GM23338 (cell line): ENCODE measurements around the gene ACSL4. TPM values are rescaled to one million over a fixed set of nuclear protein-coding genes. Genes with fewer than 3 reads are reported as not detected.
"Not testable (repeated sequence)": the region's sequence is repeated elsewhere in the genome, so short reads cannot be mapped to it uniquely, and the experiment has no call there.

Experiments
- ATAC-seq: fragments of 200-7000 bp; cut with Tn5 transposase; 3 replicates; pipeline ENCODE4 v1.9.1; 2020
- DNase-seq: peaks from one replicate; pipeline ENCODE4 v3.0.0-alpha.2; 2015; ENCODE audit warnings: low spot score
- H2AFZ ChIP-seq: fragments of 200-600 bp; sonication (generic); 2 replicates; pipeline ENCODE4 v1.8.0; 2016; ENCODE audit warnings: antibody characterized with exemption, mild to moderate bottlenecking, moderate library complexity
- H3F3A ChIP-seq: fragments of 200-600 bp; sonication (generic); replicated peaks from 2 replicates; pipeline ENCODE4 v1.8.0; 2017; ENCODE audit warnings: antibody characterized with exemption, mixed run types, low read depth
- H3K27ac ChIP-seq: fragments of 200-600 bp; sonication (generic); 2 replicates; pipeline ENCODE4 v1.6.1; 2016; ENCODE audit warnings: low read depth
- H3K27me3 ChIP-seq: fragments of 200-600 bp; sonication (generic); 2 replicates; pipeline ENCODE4 v1.8.0; 2016; ENCODE audit warnings: mild to moderate bottlenecking, mixed run types, moderate library complexity; ENCODE audit not compliant: insufficient read depth
- H3K36me3 ChIP-seq: fragments of 200-600 bp; sonication (generic); 2 replicates; pipeline ENCODE4 v1.8.0; 2016; ENCODE audit warnings: mild to moderate bottlenecking; ENCODE audit not compliant: insufficient read depth
- H3K4me1 ChIP-seq: fragments of 200-600 bp; sonication (generic); 2 replicates; pipeline ENCODE4 v1.8.0; 2016; ENCODE audit warnings: mild to moderate bottlenecking, moderate library complexity; ENCODE audit not compliant: insufficient read depth
- H3K4me2 ChIP-seq: fragments of 200-600 bp; sonication (generic); 2 replicates; pipeline ENCODE4 v1.7.1; 2017; ENCODE audit warnings: mixed run types
- H3K4me3 ChIP-seq: fragments of 200-600 bp; sonication (generic); 2 replicates; pipeline ENCODE4 v1.6.1; 2016; ENCODE audit warnings: mixed run types
- H3K79me2 ChIP-seq: fragments of 200-600 bp; sonication (generic); replicated peaks from 2 replicates; pipeline ENCODE4 v1.8.0; 2017; ENCODE audit warnings: mild to moderate bottlenecking; ENCODE audit not compliant: insufficient read depth
- H3K9me2 ChIP-seq: fragments of 200-600 bp; sonication (generic); 2 replicates; pipeline ENCODE4 v1.8.0; 2017; ENCODE audit not compliant: insufficient read depth
- H4K20me1 ChIP-seq: fragments of 200-600 bp; sonication (generic); replicated peaks from 2 replicates; pipeline ENCODE4 v1.8.0; 2017; ENCODE audit warnings: mild to moderate bottlenecking; ENCODE audit not compliant: insufficient read depth
- H3K27ac Mint-ChIP-seq: 2 replicates; pipeline ENCODE4 v1.8.0; 2020; ENCODE audit warnings: inconsistent platforms, mild to moderate bottlenecking, moderate library complexity, mixed read lengths
- H3K27me3 Mint-ChIP-seq: 3 replicates; pipeline ENCODE4 v1.8.0; 2022; ENCODE audit warnings: low read depth, mild to moderate bottlenecking, moderate library complexity, mixed read lengths, inconsistent platforms; ENCODE audit not compliant: insufficient read depth, poor library complexity
- H3K36me3 Mint-ChIP-seq: 3 replicates; pipeline ENCODE4 v1.8.0; 2021; ENCODE audit warnings: low read depth, mild to moderate bottlenecking, inconsistent platforms, moderate library complexity, mixed read lengths
- H3K4me1 Mint-ChIP-seq: 3 replicates; pipeline ENCODE4 v1.8.0; 2020; ENCODE audit warnings: mild to moderate bottlenecking, inconsistent platforms, mixed read lengths
- H3K4me3 Mint-ChIP-seq: 3 replicates; pipeline ENCODE4 v1.8.0; 2021; ENCODE audit warnings: moderate library complexity, mild to moderate bottlenecking, inconsistent platforms, mixed read lengths
- H3K9me3 Mint-ChIP-seq: 3 replicates; pipeline ENCODE4 v1.8.0; 2020; ENCODE audit warnings: moderate library complexity, mild to moderate bottlenecking, inconsistent platforms, mixed read lengths
- EZH2phosphoT487 ChIP-seq: fragments of 200-600 bp; sonication (generic); IDR thresholded peaks from one replicate; pipeline ENCODE4 v1.8.1; 2018; ENCODE audit warnings: antibody characterized with exemption; ENCODE audit not compliant: unreplicated experiment
- JUNB ChIP-seq: IDR thresholded peaks from one replicate; pipeline ENCODE4 v1.6.1; 2016; ENCODE audit warnings: antibody characterized with exemption; ENCODE audit not compliant: unreplicated experiment
- NANOG ChIP-seq: IDR thresholded peaks from 2 replicates; pipeline ENCODE4 v1.6.1; 2016; ENCODE audit warnings: antibody characterized with exemption, borderline replicate concordance
- STAT1 ChIP-seq: IDR thresholded peaks from one replicate; pipeline ENCODE4 v1.6.1; 2016; ENCODE audit warnings: antibody characterized with exemption; ENCODE audit not compliant: unreplicated experiment
- ZNF114 ChIP-seq: fragments of 250-450 bp; sonication (Bioruptor Pico); IDR thresholded peaks from 2 replicates; pipeline ENCODE4 v1.5.0; 2020; ENCODE audit warnings: mild to moderate bottlenecking, moderate library complexity
- polyA plus RNA-seq: library from polyadenylated mRNA; unstranded; fragments of >200 nt; fragmentation: Nextera tagmentation; extraction: Ambion mirVana; gene quantifications from 2 replicates; pipeline ENCODE4 v1.2.1, GENCODE V29; 2016
- total RNA-seq: library from RNA; depleted of rRNA; stranded (reverse); fragments of >200 nt; shearing (Covaris generic); gene quantifications from 2 replicates; pipeline ENCODE4 v1.2.3, GENCODE V29; 2014
- TF ChIP-seq, protein P1 (sequence below): fragments of 250-450 bp; sonication (Bioruptor Pico); IDR thresholded peaks from 2 replicates; pipeline ENCODE4 v1.5.0; 2020; ENCODE audit warnings: mild to moderate bottlenecking, moderate library complexity

Gene ACSL4
- total and polyA plus RNA-seq, 2 experiments from 2014 or later: 17.8 to 76.3 TPM

DNA sequence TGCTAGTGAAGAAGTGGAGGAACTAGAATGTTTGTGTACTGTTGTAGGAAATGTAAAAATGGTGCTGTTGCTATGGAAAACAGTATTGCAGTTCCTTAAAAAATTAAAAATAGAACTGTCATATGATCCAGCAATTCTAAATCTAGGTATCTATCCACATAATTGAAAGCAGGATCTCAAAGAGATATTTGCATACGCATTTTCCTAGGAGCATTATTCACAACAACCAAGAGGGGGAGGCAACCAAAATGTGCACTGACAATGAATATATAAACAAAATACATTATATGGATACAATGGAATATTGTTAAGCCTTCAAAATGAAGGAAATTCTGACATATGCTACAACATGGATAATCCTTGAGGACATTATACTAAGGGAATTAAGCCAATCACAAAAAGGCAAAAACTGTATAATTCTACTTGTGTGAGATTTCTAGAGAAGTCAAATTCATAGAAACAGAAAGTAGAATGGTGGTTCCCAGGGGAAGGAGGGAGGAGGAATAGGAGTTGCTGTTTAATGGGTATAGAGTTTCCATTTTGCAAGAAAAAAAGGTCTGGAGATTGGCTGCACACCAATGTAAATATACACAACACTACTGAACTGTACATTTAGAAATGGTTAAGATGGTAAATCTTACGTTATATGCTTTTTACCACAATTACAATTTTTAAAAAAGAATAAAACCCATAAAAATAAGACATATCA lies 72.5 kb downstream of the ACSL4 start (continued):
- TF ChIP-seq, protein P1, sequence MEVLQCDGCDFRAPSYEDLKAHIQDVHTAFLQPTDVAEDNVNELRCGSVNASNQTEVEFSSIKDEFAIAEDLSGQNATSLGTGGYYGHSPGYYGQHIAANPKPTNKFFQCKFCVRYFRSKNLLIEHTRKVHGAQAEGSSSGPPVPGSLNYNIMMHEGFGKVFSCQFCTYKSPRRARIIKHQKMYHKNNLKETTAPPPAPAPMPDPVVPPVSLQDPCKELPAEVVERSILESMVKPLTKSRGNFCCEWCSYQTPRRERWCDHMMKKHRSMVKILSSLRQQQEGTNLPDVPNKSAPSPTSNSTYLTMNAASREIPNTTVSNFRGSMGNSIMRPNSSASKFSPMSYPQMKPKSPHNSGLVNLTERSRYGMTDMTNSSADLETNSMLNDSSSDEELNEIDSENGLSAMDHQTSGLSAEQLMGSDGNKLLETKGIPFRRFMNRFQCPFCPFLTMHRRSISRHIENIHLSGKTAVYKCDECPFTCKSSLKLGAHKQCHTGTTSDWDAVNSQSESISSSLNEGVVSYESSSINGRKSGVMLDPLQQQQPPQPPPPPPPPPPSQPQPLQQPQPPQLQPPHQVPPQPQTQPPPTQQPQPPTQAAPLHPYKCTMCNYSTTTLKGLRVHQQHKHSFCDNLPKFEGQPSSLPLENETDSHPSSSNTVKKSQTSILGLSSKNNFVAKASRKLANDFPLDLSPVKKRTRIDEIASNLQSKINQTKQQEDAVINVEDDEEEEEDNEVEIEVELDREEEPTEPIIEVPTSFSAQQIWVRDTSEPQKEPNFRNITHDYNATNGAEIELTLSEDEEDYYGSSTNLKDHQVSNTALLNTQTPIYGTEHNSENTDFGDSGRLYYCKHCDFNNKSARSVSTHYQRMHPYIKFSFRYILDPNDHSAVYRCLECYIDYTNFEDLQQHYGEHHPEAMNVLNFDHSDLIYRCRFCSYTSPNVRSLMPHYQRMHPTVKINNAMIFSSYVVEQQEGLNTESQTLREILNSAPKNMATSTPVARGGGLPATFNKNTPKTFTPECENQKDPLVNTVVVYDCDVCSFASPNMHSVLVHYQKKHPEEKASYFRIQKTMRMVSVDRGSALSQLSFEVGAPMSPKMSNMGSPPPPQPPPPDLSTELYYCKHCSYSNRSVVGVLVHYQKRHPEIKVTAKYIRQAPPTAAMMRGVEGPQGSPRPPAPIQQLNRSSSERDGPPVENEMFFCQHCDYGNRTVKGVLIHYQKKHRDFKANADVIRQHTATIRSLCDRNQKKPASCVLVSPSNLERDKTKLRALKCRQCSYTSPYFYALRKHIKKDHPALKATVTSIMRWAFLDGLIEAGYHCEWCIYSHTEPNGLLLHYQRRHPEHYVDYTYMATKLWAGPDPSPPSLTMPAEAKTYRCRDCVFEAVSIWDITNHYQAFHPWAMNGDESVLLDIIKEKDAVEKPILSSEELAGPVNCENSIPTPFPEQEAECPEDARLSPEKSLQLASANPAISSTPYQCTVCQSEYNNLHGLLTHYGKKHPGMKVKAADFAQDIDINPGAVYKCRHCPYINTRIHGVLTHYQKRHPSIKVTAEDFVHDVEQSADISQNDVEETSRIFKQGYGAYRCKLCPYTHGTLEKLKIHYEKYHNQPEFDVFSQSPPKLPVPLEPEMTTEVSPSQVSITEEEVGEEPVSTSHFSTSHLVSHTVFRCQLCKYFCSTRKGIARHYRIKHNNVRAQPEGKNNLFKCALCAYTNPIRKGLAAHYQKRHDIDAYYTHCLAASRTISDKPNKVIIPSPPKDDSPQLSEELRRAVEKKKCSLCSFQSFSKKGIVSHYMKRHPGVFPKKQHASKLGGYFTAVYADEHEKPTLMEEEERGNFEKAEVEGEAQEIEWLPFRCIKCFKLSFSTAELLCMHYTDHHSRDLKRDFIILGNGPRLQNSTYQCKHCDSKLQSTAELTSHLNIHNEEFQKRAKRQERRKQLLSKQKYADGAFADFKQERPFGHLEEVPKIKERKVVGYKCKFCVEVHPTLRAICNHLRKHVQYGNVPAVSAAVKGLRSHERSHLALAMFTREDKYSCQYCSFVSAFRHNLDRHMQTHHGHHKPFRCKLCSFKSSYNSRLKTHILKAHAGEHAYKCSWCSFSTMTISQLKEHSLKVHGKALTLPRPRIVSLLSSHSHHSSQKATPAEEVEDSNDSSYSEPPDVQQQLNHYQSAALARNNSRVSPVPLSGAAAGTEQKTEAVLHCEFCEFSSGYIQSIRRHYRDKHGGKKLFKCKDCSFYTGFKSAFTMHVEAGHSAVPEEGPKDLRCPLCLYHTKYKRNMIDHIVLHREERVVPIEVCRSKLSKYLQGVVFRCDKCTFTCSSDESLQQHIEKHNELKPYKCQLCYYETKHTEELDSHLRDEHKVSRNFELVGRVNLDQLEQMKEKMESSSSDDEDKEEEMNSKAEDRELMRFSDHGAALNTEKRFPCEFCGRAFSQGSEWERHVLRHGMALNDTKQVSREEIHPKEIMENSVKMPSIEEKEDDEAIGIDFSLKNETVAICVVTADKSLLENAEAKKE (CRISPR knock-in tag): no peak
- TF ChIP-seq EZH2phosphoT487: no peak
- TF ChIP-seq ZNF114 (CRISPR knock-in tag): no peak
- no peak for TF ChIP-seq STAT1

- Mint-ChIP-seq H3K9me3 (peaks cover 4% of the 10 kb centered on the region), H3K27me3 (no peaks in the 10 kb centered on the region)
- no peak for ATAC-seq
Observed at GRCh38 chrX:109658391-109658790, 74.7 kb downstream of the ACSL4 start.

GRCh38 chrX:109657364-109657763 lies 75.7 kb downstream of the ACSL4 start:
- not testable (repeated sequence) for H3K27me3 ChIP-seq, ATAC-seq, H3K27ac Mint-ChIP-seq, H3K27ac ChIP-seq, DNase-seq, H4K20me1 ChIP-seq, H3K4me3 Mint-ChIP-seq, H3K9me2 ChIP-seq, H3K9me3 Mint-ChIP-seq, H3K79me2 ChIP-seq, H3K36me3 ChIP-seq, H3K4me3 ChIP-seq, H3K4me2 ChIP-seq, H3K4me1 Mint-ChIP-seq, H3K27me3 Mint-ChIP-seq, H2AFZ ChIP-seq, H3K4me1 ChIP-seq, H3F3A ChIP-seq
- peaks cover 28% of the 10 kb centered on the region for H3K36me3 Mint-ChIP-seq

More at GRCh38 chrX:109658391-109658790, 74.7 kb downstream of the ACSL4 start:
- H3K4me3 ChIP-seq: no peak overlapping the region
- H3K36me3 Mint-ChIP-seq: peaks cover 28% of the 10 kb centered on the region
- no peaks in the 10 kb centered on the region for H3K27me3 ChIP-seq
- no peaks in the 10 kb centered on the region for H3K79me2 ChIP-seq
- H3K4me3 Mint-ChIP-seq: no peak overlapping the region
- H2AFZ ChIP-seq: no peak overlapping the region
- H3K4me2 ChIP-seq: no peak overlapping the region
- DNase-seq: no peak
- no peak overlapping the region for H3K27ac Mint-ChIP-seq
- TF ChIP-seq NANOG (no peak), JUNB (no peak)
- no peaks in the 10 kb centered on the region for H3K9me2 ChIP-seq
- no peaks in the 10 kb centered on the region for H3F3A ChIP-seq
- no peaks in the 10 kb centered on the region for H4K20me1 ChIP-seq
- H3K36me3 ChIP-seq: 0 out of 2 replicates have a peak, but pooled peaks cover 4% of the 10 kb centered on the region
- no peak overlapping the region for H3K27ac ChIP-seq
- no peaks in the 10 kb centered on the region for H3K4me1 ChIP-seq
- no peaks in the 10 kb centered on the region; the same call in 2 of the 3 replicates for H3K4me1 Mint-ChIP-seq
